Measurements from ENCODE around the gene MKNK2.

- no peak for TF ChIP-seq EZH2 (IDR thresholded peaks at IDR 0.05; ENCODE audit: insufficient read depth, poor library complexity, severe bottlenecking)
- TF ChIP-seq EZH2phosphoT487 (IDR thresholded peaks at IDR 0.05; ENCODE audit: insufficient read depth, low read depth): no peak
Measured at GRCh38 chr19:2047076-2047448, 4.0 kb downstream of the MKNK2 start.
